Ishikawa (cell line): Measurements from ENCODE around the gene BTAF1.

Source experiments
- FOXM1 ChIP-seq: IDR thresholded peaks from 2 replicates; pipeline ENCODE4 v1.6.1; 2012; ENCODE audit warnings: low read depth, borderline replicate concordance
- YY1 ChIP-seq: IDR thresholded peaks from 2 replicates; pipeline ENCODE4 v1.6.1; 2012; ENCODE audit warnings: low read depth

DNA sequence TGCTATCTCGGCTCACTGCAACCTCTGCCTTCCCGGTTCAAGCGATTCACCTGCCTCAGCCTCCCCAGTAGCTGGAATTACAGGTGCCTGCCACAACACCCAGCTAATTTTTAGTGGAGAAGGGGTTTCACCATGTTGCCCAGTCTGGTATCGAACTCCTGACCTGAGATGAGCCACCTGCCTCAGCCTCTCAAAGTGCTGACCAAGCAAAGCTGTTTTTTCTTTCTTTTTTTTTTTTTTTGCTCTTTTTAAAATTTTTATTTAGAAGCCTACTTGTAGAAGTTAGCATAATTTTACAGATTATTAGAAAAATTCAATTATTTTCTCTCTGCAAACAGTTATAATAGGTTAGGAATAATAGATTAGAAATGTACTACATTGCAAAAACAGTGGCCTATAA lies 13.1 kb upstream of the BTAF1 start:
- TF ChIP-seq FOXM1: no peak
- no peak for TF ChIP-seq YY1
